H1 (cell line): Measurements from ENCODE around the gene RPS21. TPM values are rescaled to one million over a fixed set of nuclear protein-coding genes. Genes with fewer than 3 reads are reported as not detected.

Experiments
- CHD2 ChIP-seq: IDR thresholded peaks from 2 replicates; pipeline ENCODE4 v1.6.1; 2012; ENCODE audit warnings: low read length, improper control_type of control experiment
- CTBP2 ChIP-seq: IDR thresholded peaks from 2 replicates; pipeline ENCODE4 v1.7.0; 2011; ENCODE audit warnings: borderline replicate concordance, mild to moderate bottlenecking, moderate library complexity, mixed read lengths, low read length; ENCODE audit not compliant: insufficient read depth, insufficient read length
- PHF8 ChIP-seq: fragments of 200-600 bp; sonication (generic); conservative IDR thresholded peaks from 2 replicates; pipeline ENCODE4 v1.7.1; 2012; ENCODE audit warnings: low read depth, mild to moderate bottlenecking, inconsistent platforms, low read length, moderate library complexity
- SIX5 ChIP-seq: IDR thresholded peaks from 2 replicates; pipeline ENCODE4 v1.6.1; 2011; ENCODE audit warnings: mild to moderate bottlenecking, low read depth, low read length
- SUZ12 ChIP-seq: fragments of 200-600 bp; sonication (generic); IDR thresholded peaks from 2 replicates; pipeline ENCODE4 v1.6.1; 2012; ENCODE audit warnings: mild to moderate bottlenecking, inconsistent platforms, low read length, moderate library complexity, mixed read lengths
- TCF12 ChIP-seq: IDR thresholded peaks from 2 replicates; pipeline ENCODE4 v1.6.1; 2011; ENCODE audit warnings: low read depth, mild to moderate bottlenecking, low read length
- polyA plus RNA-seq, 7 experiments: library from polyadenylated mRNA; depleted of rRNA in 3 of 7; stranded (reverse) in 5 of 7; unstranded in 2 of 7; fragments of >200 nt in 5 of 7; fragments of 200-250 nt in 2 of 7; gene quantifications; 1 replicate in 5 of 7; 2 replicates in 1 of 7; 4 replicates in 1 of 7; pipeline versions ENCODE4 v1.2.1 to v1.2.3, GENCODE V29; 2011 to 2013; ENCODE audit warnings: missing spikeins in 2 of 7, mixed read lengths in 2 of 7
- total RNA-seq: library from RNA; stranded (reverse); fragmentation: NEBNext Ultra II Directional; extraction: Animal tissue kit (Norgen Biotek cat#: 25700); gene quantifications from 2 replicates; pipeline ENCODE4 v1.2.1, GENCODE V29; 2021
- TF ChIP-seq, protein P1 (sequence below): IDR thresholded peaks from 2 replicates; pipeline ENCODE4 v1.6.1; 2012; ENCODE audit warnings: inconsistent platforms

Gene RPS21
- total and polyA plus RNA-seq, 2 of the 8 experiments (the other 6 are each of a cell fraction or from before 2014, with no cell fraction given) = 1,787 to 7,219 TPM

DNA sequence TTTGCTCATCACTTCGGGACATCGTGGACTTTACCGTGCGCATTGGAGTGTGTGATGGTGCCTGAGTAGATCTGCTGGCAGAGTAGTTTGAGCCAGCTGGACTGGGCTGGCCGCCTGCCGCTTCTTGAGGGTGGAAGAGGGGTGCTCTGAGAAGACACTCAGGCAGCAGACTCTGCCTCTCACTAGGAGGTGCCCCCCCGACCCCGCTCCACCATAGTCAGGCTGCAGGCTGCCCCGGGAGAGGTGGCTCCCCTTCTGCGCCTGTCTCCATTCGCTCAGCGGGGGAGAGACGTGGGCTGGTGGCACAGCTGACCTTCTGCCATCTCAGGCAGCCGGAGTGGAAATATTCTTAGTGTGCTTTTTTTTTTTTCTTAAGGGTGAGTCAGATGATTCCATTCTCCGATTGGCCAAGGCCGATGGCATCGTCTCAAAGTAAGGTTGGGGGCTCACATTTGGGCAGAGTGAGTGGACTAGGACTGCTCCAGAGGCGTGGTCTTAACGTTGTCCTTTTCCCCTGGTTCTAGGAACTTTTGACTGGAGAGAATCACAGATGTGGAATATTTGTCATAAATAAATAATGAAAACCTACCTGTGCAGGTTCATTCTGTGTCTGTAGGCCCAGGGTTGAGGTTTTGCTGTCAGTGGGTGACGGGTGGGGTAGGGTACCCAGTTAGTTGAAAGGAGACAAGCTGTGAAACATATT, 1.2 kb downstream of the RPS21 start (continued):
- no peak for TF ChIP-seq TCF12
- no peak for TF ChIP-seq CTBP2
- TF ChIP-seq, protein P1, sequence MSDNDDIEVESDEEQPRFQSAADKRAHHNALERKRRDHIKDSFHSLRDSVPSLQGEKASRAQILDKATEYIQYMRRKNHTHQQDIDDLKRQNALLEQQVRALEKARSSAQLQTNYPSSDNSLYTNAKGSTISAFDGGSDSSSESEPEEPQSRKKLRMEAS = no peak
- no peak for TF ChIP-seq CHD2
- TF ChIP-seq SUZ12 = no peak
- TF ChIP-seq SIX5 = no peak
- TF ChIP-seq PHF8 = no peak
